Hepatocyte (in vitro differentiated cells): ENCODE data around the gene ANKRD52. TPM values are rescaled to one million over a fixed set of nuclear protein-coding genes. Genes with fewer than 3 reads are reported as not detected.

Source experiments
- DNase-seq: peaks from one replicate; pipeline ENCODE4 v3.0.0-alpha.2; 2016; ENCODE audit warnings: low spot score
- H2AFZ ChIP-seq: fragments of 200-600 bp; sonication (generic); 2 replicates; pipeline ENCODE4 v1.6.0; 2016; ENCODE audit warnings: antibody characterized with exemption, mild to moderate bottlenecking
- H3K27ac ChIP-seq: fragments of 200-600 bp; sonication (generic); 2 replicates; pipeline ENCODE4 v1.5.1; 2016; ENCODE audit warnings: mild to moderate bottlenecking
- H3K27me3 ChIP-seq: fragments of 200-600 bp; sonication (generic); 2 replicates; pipeline ENCODE4 v1.6.1; 2016
- H3K36me3 ChIP-seq: fragments of 200-600 bp; sonication (generic); replicated peaks from 2 replicates; pipeline ENCODE4 v1.5.1; 2016; ENCODE audit warnings: low read depth; ENCODE audit not compliant: insufficient read depth
- H3K4me1 ChIP-seq: fragments of 200-600 bp; sonication (generic); 2 replicates; pipeline ENCODE4 v1.5.1; 2016; ENCODE audit warnings: mild to moderate bottlenecking, moderate library complexity; ENCODE audit not compliant: insufficient read depth
- H3K4me2 ChIP-seq: fragments of 200-600 bp; sonication (generic); 2 replicates; pipeline ENCODE4 v1.6.0; 2016
- H3K4me3 ChIP-seq: fragments of 200-600 bp; sonication (generic); 2 replicates; pipeline ENCODE4 v1.5.1; 2016; ENCODE audit warnings: mild to moderate bottlenecking
- H3K79me2 ChIP-seq: fragments of 200-600 bp; sonication (generic); 2 replicates; pipeline ENCODE4 v1.6.0; 2017; ENCODE audit warnings: mild to moderate bottlenecking
- H3K9me2 ChIP-seq: fragments of 200-600 bp; sonication (generic); replicated peaks from 2 replicates; pipeline ENCODE4 v1.6.0; 2017; ENCODE audit warnings: mild to moderate bottlenecking; ENCODE audit not compliant: insufficient read depth
- H3K9me3 ChIP-seq: fragments of 200-600 bp; sonication (generic); 2 replicates; pipeline ENCODE4 v1.5.1; 2016; ENCODE audit warnings: low read depth, mild to moderate bottlenecking
- H4K20me1 ChIP-seq: fragments of 200-600 bp; sonication (generic); 2 replicates; pipeline ENCODE4 v1.6.0; 2016; ENCODE audit warnings: mild to moderate bottlenecking; ENCODE audit not compliant: insufficient read depth, poor library complexity, severe bottlenecking
- EZH2 ChIP-seq: fragments of 200-600 bp; sonication (generic); IDR thresholded peaks from 2 replicates; pipeline ENCODE4 v1.6.1; 2016; ENCODE audit warnings: antibody characterized with exemption, mild to moderate bottlenecking, borderline replicate concordance
- EZH2phosphoT487 ChIP-seq: fragments of 200-600 bp; sonication (generic); IDR thresholded peaks from one replicate; pipeline ENCODE4 v1.6.1; 2018; ENCODE audit warnings: antibody characterized with exemption, mild to moderate bottlenecking, low read depth, moderate library complexity; ENCODE audit not compliant: unreplicated experiment, severe bottlenecking
- WGBS: methylation state at CpG from one replicate; pipeline ENCODE4 v1.1.6; 2016; ENCODE audit warnings: low lambda C conversion rate; ENCODE audit errors: missing lambda C conversion rate; 5-methylcytosine and 5-hydroxymethylcytosine counted together
- polyA plus RNA-seq: library from polyadenylated mRNA; unstranded; fragments of >200 nt; fragmentation: Nextera tagmentation; extraction: Ambion mirVana; gene quantifications from 2 replicates; pipeline ENCODE4 v1.2.1, GENCODE V29; 2016
- total RNA-seq: library from RNA; depleted of rRNA; stranded (reverse); fragments of >200 nt; gene quantifications from 2 replicates; pipeline ENCODE4 v1.2.3, GENCODE V29; 2014
- TF ChIP-seq, protein P1 (sequence below): fragments of 200-600 bp; sonication (generic); IDR thresholded peaks from 2 replicates; pipeline ENCODE4 v1.5.1; 2016; ENCODE audit warnings: antibody characterized with exemption, mild to moderate bottlenecking; ENCODE audit not compliant: poor library complexity

Gene ANKRD52
- total and polyA plus RNA-seq, 2 experiments from 2014 or later = 23.3 to 37.2 TPM

DNA sequence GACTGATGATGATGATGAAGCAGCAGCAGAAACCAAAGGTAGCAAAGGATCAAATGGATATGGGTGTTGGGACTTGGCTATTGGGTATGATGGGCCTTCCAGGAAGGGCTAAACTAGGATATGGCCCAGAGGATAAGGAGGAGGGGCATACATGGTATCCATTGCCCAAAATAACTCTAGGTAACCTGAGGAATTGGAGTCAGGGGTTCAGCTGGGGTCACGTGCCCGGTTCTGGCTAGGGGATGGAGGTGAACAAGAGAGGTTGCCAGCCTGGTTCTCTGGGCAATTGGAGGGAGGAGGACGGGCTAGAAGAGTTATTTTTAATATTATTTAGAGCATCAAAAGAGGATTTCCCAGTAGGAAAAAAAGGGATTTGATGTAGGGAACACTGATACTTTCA lies 2.7 kb upstream of the ANKRD52 start:
- TF ChIP-seq, protein P1, sequence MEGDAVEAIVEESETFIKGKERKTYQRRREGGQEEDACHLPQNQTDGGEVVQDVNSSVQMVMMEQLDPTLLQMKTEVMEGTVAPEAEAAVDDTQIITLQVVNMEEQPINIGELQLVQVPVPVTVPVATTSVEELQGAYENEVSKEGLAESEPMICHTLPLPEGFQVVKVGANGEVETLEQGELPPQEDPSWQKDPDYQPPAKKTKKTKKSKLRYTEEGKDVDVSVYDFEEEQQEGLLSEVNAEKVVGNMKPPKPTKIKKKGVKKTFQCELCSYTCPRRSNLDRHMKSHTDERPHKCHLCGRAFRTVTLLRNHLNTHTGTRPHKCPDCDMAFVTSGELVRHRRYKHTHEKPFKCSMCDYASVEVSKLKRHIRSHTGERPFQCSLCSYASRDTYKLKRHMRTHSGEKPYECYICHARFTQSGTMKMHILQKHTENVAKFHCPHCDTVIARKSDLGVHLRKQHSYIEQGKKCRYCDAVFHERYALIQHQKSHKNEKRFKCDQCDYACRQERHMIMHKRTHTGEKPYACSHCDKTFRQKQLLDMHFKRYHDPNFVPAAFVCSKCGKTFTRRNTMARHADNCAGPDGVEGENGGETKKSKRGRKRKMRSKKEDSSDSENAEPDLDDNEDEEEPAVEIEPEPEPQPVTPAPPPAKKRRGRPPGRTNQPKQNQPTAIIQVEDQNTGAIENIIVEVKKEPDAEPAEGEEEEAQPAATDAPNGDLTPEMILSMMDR = no peak
- no peak for TF ChIP-seq EZH2
- TF ChIP-seq EZH2phosphoT487 = no peak
- Histone ChIP-seq H3K79me2 (peaks cover 22% of the 10 kb centered on the region), H3K4me2 (no peak overlapping the region), H4K20me1 (peaks cover 12% of the 10 kb centered on the region), H2AFZ (no peak overlapping the region), H3K9me2 (no peaks in the 10 kb centered on the region), H3K9me3 (no peaks in the 10 kb centered on the region), H3K4me1 (peaks cover 18% of the 10 kb centered on the region), H3K27me3 (no peaks in the 10 kb centered on the region), H3K36me3 (no peaks in the 10 kb centered on the region), H3K4me3 (no peak overlapping the region), H3K27ac (no peak overlapping the region)
- DNase-seq = no peak
- WGBS = 96% methylated on average over 3 of the region's 3 CpGs

DNA sequence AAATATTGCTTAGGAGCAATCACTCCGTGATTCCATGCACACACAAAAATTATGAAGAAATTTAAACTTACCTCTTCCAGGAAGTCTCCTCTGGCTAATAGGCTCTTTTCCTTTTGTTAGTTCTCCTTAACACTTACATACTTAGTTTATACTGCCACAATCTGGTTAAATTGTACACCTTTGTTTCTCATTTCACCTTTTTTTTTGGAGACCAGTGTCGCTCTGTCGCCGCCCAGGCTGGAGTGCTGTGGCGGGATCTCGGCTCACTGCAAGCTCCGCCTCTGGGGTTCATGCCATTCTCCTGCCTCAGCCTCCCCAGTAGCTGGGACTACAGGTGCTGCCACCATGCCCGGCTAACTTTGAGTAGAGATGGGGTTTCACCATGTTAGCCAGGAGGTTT lies 2.2 kb upstream of the ANKRD52 start:
- TF ChIP-seq, protein P1 = no peak
- TF ChIP-seq EZH2phosphoT487 (no peak), EZH2 (no peak)
- no peak overlapping the region for H2AFZ ChIP-seq
- WGBS = 89% methylated on average over 8 of the region's 8 CpGs
- no peak overlapping the region for H3K27ac ChIP-seq
- no peaks in the 10 kb centered on the region for H3K36me3 ChIP-seq
- no peaks in the 10 kb centered on the region for H3K27me3 ChIP-seq
- no peaks in the 10 kb centered on the region for H3K9me3 ChIP-seq
- H3K9me2 ChIP-seq = no peaks in the 10 kb centered on the region
- H4K20me1 ChIP-seq = peaks cover 12% of the 10 kb centered on the region
- DNase-seq = no peak
- no peak overlapping the region for H3K4me3 ChIP-seq
- no peak overlapping the region for H3K4me2 ChIP-seq
- H3K4me1 ChIP-seq = peaks cover 18% of the 10 kb centered on the region
- H3K79me2 ChIP-seq = peaks cover 26% of the 10 kb centered on the region

DNA sequence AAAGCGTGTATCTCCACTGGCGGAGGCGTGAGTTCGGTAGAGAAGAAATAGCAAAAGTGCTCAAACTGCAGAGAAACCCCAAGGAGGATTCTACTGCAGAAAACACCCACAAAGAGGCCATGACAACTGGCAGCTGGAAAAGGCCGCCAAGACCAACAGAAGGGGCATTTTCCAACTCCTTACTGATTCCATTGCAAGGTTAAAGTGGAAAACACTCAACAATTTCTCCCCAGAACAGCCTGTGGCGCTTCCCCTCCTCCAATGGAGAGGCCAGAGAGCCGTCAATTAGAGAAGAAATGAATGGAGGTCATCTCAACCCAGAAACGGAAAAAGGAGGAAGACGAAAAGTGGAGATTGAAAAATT lies 618 bp upstream of the ANKRD52 start:
- H3K79me2 ChIP-seq = peaks cover 30% of the 10 kb centered on the region
- H3K4me1 ChIP-seq = peaks cover 18% of the 10 kb centered on the region
- 35% methylated on average over 9 of the region's 9 CpGs for WGBS
- H2AFZ ChIP-seq = peak overlapping the region; percentile 99
- H3K27ac ChIP-seq = peak overlapping the region; percentile 93
- no peak for TF ChIP-seq EZH2
- TF ChIP-seq, protein P1 = no peak
- DNase-seq = no peak
- H3K36me3 ChIP-seq = no peaks in the 10 kb centered on the region
- H3K4me2 ChIP-seq = peak overlapping the region; percentile 93
- H3K4me3 ChIP-seq = peak overlapping the region; percentile 100
- H4K20me1 ChIP-seq = peaks cover 12% of the 10 kb centered on the region
- H3K9me2 ChIP-seq = no peaks in the 10 kb centered on the region
- no peaks in the 10 kb centered on the region for H3K9me3 ChIP-seq
- H3K27me3 ChIP-seq = no peaks in the 10 kb centered on the region

DNA sequence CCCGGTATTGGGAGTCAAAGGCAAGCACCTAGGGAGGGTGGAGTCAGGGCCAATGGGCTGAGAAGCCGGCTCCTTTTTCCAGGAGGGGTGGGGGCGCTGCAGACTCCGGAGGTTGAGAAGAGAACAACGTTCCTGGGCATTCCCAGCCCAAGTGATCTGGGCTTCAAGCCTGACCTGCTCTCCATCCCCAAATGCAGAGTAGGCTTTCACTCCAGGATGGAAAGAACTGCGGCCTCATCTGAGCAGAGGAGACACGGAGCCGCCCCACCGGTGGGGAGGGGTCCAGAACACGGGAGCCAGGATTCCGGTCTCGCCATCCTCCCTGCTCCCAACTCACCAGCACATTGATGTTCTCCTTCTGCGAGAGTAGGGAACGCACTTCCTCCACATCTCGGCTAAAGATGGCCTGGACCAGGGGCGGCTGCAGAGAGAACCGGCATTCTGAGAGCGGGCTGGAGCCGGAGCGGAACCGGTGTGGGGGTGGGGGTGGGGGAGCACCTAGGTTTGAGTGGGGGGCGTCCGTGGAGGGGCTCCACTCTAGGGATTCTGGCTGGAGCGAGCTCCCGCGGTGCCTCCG lies 605 bp downstream of the ANKRD52 start:
- WGBS = 1% methylated on average over 21 of the region's 27 CpGs
- peak overlapping the region; percentile 99 for H2AFZ ChIP-seq
- peak; percentile 61 for DNase-seq

More for the DNA sequence above, 605 bp downstream of the ANKRD52 start:
- Histone ChIP-seq H3K4me1 (peaks cover 18% of the 10 kb centered on the region), H3K4me3 (peak overlapping the region; percentile 100), H3K27me3 (no peaks in the 10 kb centered on the region), H3K9me3 (no peaks in the 10 kb centered on the region), H3K27ac (peak overlapping the region; percentile 93), H4K20me1 (peaks cover 12% of the 10 kb centered on the region), H3K9me2 (no peaks in the 10 kb centered on the region), H3K79me2 (peaks cover 31% of the 10 kb centered on the region), H3K4me2 (peak overlapping the region; percentile 93), H3K36me3 (no peaks in the 10 kb centered on the region)
- TF ChIP-seq EZH2phosphoT487 = no peak
- TF ChIP-seq, protein P1 = no peak
